ENCODE data around the gene STAC3.

The STAC3 gene

DNA sequence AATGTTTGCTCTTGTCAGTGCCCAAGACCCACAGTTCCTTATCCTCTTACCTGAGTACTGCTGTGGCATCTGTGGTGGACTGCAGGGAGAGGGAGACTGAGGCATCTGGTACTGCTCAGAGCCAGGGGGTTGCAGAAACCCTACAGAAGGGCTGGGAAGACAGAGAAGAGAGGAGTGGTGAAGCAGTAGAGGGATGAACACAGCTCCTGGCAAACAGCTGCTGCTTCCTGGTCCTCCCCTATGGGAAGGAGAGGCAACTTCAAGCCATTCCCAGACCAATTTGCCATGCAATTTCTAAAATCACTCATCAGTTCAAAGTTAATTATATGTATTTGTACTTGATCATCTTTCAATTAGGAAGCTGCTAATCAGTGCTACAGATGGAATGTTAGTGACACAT lies 15.7 kb upstream of the STAC3 start:
- H3K27me3 Mint-ChIP-seq (ENCODE audit: low read depth, poor library complexity): peaks cover 1% of the 10 kb centered on the region
- no peaks in the 10 kb centered on the region for H3K9me3 Mint-ChIP-seq
- peaks cover 15% of the 10 kb centered on the region for H3K4me1 Mint-ChIP-seq
- no peak overlapping the region for H3K4me3 Mint-ChIP-seq
- no peak for DNase-seq
- no peak overlapping the region for H3K27ac Mint-ChIP-seq
- H3K36me3 Mint-ChIP-seq (ENCODE audit: low read depth): peaks cover 57% of the 10 kb centered on the region
- TF ChIP-seq, protein P1, sequence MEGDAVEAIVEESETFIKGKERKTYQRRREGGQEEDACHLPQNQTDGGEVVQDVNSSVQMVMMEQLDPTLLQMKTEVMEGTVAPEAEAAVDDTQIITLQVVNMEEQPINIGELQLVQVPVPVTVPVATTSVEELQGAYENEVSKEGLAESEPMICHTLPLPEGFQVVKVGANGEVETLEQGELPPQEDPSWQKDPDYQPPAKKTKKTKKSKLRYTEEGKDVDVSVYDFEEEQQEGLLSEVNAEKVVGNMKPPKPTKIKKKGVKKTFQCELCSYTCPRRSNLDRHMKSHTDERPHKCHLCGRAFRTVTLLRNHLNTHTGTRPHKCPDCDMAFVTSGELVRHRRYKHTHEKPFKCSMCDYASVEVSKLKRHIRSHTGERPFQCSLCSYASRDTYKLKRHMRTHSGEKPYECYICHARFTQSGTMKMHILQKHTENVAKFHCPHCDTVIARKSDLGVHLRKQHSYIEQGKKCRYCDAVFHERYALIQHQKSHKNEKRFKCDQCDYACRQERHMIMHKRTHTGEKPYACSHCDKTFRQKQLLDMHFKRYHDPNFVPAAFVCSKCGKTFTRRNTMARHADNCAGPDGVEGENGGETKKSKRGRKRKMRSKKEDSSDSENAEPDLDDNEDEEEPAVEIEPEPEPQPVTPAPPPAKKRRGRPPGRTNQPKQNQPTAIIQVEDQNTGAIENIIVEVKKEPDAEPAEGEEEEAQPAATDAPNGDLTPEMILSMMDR (IDR thresholded peaks at IDR 0.05): no peak

DNA sequence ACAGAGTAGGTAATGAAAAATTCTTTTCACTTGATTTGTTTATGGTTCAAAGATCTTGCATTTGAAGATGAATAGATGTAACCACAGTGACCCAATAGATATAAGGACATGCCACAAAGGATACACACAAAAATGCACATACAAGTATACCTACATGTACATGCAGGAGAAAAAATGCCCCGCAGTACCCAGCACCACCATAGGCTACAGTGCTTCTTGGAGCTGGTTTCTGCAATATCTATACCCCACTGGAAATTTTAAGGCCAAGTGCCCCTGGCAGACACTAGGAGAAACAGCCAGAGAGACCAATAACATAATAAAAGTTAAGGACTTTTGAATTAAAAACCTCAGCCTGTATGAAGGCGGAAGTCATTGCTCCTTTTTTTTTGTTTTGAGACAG lies 12.1 kb upstream of the STAC3 start:
- Mint-ChIP-seq H3K4me3 (no peak overlapping the region), H3K9me3 (no peaks in the 10 kb centered on the region), H3K36me3 (ENCODE audit: low read depth) (peaks cover 43% of the 10 kb centered on the region), H3K4me1 (peaks cover 30% of the 10 kb centered on the region), H3K27me3 (ENCODE audit: low read depth, poor library complexity) (peaks cover 3% of the 10 kb centered on the region), H3K27ac (peak overlapping the region; percentile 22)
- TF ChIP-seq, protein P1 (IDR thresholded peaks at IDR 0.05): no peak
- no peak for DNase-seq

DNA sequence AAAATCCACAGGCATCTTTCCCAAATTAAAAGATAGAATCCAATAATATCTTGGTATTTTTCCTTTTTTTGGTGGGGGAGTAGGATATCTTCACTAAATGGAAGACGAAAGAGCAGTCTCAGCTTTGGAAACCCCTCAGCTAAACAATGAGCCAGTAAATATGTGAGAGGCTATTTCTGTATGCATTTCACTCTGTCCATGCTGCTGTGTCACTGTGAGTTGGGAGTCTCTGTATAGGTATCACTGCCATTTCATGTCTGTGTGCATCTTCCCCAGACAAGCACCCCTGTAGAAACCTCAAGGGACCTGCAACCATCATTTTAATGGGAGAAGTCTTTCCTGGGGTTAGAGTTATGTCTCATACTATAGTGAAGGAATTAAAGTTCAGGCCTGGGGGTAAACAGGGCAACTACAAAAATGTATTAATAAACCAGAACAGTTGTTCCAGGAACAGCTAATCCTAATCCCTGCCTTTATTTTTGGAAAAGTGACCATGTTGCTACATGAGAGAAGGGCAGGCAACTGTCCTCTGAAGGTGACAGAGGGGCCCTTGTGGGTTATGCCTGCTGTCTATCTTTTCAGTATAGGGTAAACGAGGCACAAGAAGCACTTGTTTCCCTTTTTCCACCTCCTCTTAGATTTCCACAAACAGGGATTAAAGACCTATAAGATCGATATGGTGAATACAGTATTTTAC lies 11.3 kb upstream of the STAC3 start:
- TF ChIP-seq, protein P1 (IDR thresholded peaks at IDR 0.05): no peak
- Mint-ChIP-seq H3K27ac (peak overlapping the region; percentile 24), H3K4me1 (peaks cover 30% of the 10 kb centered on the region), H3K4me3 (no peak overlapping the region), H3K9me3 (no peaks in the 10 kb centered on the region), H3K27me3 (ENCODE audit: low read depth, poor library complexity) (peaks cover 3% of the 10 kb centered on the region), H3K36me3 (ENCODE audit: low read depth) (peaks cover 37% of the 10 kb centered on the region)
- no peak for DNase-seq

GRCh38 chr12:57261428-57261865 lies 10.5 kb upstream of the STAC3 start:
- Mint-ChIP-seq H3K27ac (peak overlapping the region; percentile 88), H3K27me3 (ENCODE audit: low read depth, poor library complexity) (peaks cover 3% of the 10 kb centered on the region), H3K36me3 (ENCODE audit: low read depth) (peaks cover 34% of the 10 kb centered on the region), H3K9me3 (no peaks in the 10 kb centered on the region), H3K4me3 (no peak overlapping the region), H3K4me1 (peaks cover 34% of the 10 kb centered on the region)
- TF ChIP-seq, protein P1 (IDR thresholded peaks at IDR 0.05): no peak
- DNase-seq: no peak

GRCh38 chr12:57260366-57260765 lies 9.4 kb upstream of the STAC3 start:
- peaks cover 3% of the 10 kb centered on the region for H3K27me3 Mint-ChIP-seq (ENCODE audit: low read depth, poor library complexity)

More at GRCh38 chr12:57260366-57260765, 9.4 kb upstream of the STAC3 start:
- Mint-ChIP-seq H3K4me3 (no peak overlapping the region), H3K27ac (no peak overlapping the region), H3K36me3 (ENCODE audit: low read depth) (peaks cover 41% of the 10 kb centered on the region), H3K4me1 (peaks cover 34% of the 10 kb centered on the region), H3K9me3 (no peaks in the 10 kb centered on the region)
- no peak for DNase-seq
- TF ChIP-seq, protein P1 (IDR thresholded peaks at IDR 0.05): no peak

Measured in nephron progenitor cell (in vitro differentiated cells).